GM23248 (cell line): Measurements from ENCODE around the gene CYP2R1. TPM values are rescaled to one million over a fixed set of nuclear protein-coding genes. Genes with fewer than 3 reads are reported as not detected.

Experiments
- DNase-seq: peaks from one replicate; pipeline ENCODE4 v3.0.0-alpha.2; 2015
- H2AFZ ChIP-seq: fragments of 200-600 bp; sonication (generic); 2 replicates; pipeline ENCODE4 v1.6.1; 2016; ENCODE audit warnings: antibody characterized with exemption
- H3F3A ChIP-seq: fragments of 200-600 bp; sonication (generic); 2 replicates; pipeline ENCODE4 v1.6.1; 2016; ENCODE audit warnings: mild to moderate bottlenecking, antibody characterized with exemption, mixed run types; ENCODE audit not compliant: insufficient read depth
- H3K27ac ChIP-seq: fragments of 200-600 bp; sonication (generic); 2 replicates; pipeline ENCODE4 v1.5.1; 2016; ENCODE audit warnings: mild to moderate bottlenecking
- H3K27me3 ChIP-seq: fragments of 200-600 bp; sonication (generic); replicated peaks from 2 replicates; pipeline ENCODE4 v1.6.1; 2016; ENCODE audit warnings: mild to moderate bottlenecking; ENCODE audit not compliant: insufficient read depth
- H3K36me3 ChIP-seq: fragments of 200-600 bp; sonication (generic); 2 replicates; pipeline ENCODE4 v1.6.1; 2016; ENCODE audit warnings: low read depth, mild to moderate bottlenecking
- H3K4me1 ChIP-seq: fragments of 200-600 bp; sonication (generic); 2 replicates; pipeline ENCODE4 v1.6.1; 2016; ENCODE audit warnings: mild to moderate bottlenecking; ENCODE audit not compliant: insufficient read depth
- H3K4me2 ChIP-seq: fragments of 200-600 bp; sonication (generic); one replicate; pipeline ENCODE4 v1.6.1; 2016; ENCODE audit warnings: mild to moderate bottlenecking; ENCODE audit not compliant: unreplicated experiment
- H3K4me3 ChIP-seq: fragments of 200-600 bp; sonication (generic); 2 replicates; pipeline ENCODE4 v1.5.1; 2016; ENCODE audit warnings: mild to moderate bottlenecking
- H3K79me2 ChIP-seq: fragments of 200-600 bp; sonication (generic); 2 replicates; pipeline ENCODE4 v1.6.1; 2016; ENCODE audit warnings: mild to moderate bottlenecking; ENCODE audit not compliant: insufficient read depth
- H3K9ac ChIP-seq: fragments of 200-600 bp; sonication (generic); 2 replicates; pipeline ENCODE4 v1.6.1; 2016; ENCODE audit warnings: mild to moderate bottlenecking
- H3K9me2 ChIP-seq: fragments of 200-600 bp; sonication (generic); 2 replicates; pipeline ENCODE4 v1.6.1; 2016; ENCODE audit warnings: mixed run types, mild to moderate bottlenecking, moderate library complexity; ENCODE audit not compliant: insufficient read depth
- H3K9me3 ChIP-seq: fragments of 200-600 bp; sonication (generic); one replicate; pipeline ENCODE4 v1.6.1; 2017; ENCODE audit warnings: low read depth
- H4K20me1 ChIP-seq: fragments of 200-600 bp; sonication (generic); 2 replicates; pipeline ENCODE4 v1.6.0; 2016; ENCODE audit not compliant: insufficient read depth
- EZH2 ChIP-seq: fragments of 200-600 bp; sonication (generic); IDR thresholded peaks from 2 replicates; pipeline ENCODE4 v1.6.1; 2018; ENCODE audit warnings: antibody characterized with exemption, mild to moderate bottlenecking; ENCODE audit not compliant: insufficient read depth, poor library complexity, severe bottlenecking
- EZH2phosphoT487 ChIP-seq: fragments of 200-600 bp; sonication (generic); IDR thresholded peaks from 2 replicates; pipeline ENCODE4 v1.6.1; 2018; ENCODE audit warnings: antibody characterized with exemption, moderate library complexity, mild to moderate bottlenecking, low read depth; ENCODE audit not compliant: insufficient read depth
- WGBS, 2 experiments: methylation state at CpG; one replicate each; pipeline ENCODE4 v1.1.6; 2015 to 2017; ENCODE audit warnings: low lambda C conversion rate in 2 of 2, low coverage in 1 of 2; ENCODE audit errors: missing lambda C conversion rate in 2 of 2; 5-methylcytosine and 5-hydroxymethylcytosine counted together
- in situ Hi-C: fragments of 300-500 bp; cut with MboI; formaldehyde crosslinking; loops from 2 replicates; pipeline ENCODE4 v1.15.0; 2020
- polyA plus RNA-seq: library from polyadenylated mRNA; unstranded; fragments of >200 nt; fragmentation: Nextera tagmentation; extraction: Ambion mirVana; gene quantifications from 2 replicates; pipeline ENCODE4 v1.2.1, GENCODE V29; 2016
- small RNA-seq: library from RNA; depleted of rRNA; stranded (forward); fragments of <200 nt; gene quantifications from one replicate; pipeline ENCODE3, GENCODE V24; 2014; ENCODE audit warnings: low read depth, low replicate concordance
- total RNA-seq: library from RNA; depleted of rRNA; stranded (reverse); fragments of >200 nt; shearing (Covaris generic); gene quantifications from 2 replicates; pipeline ENCODE4 v1.2.3, GENCODE V29; 2014; rRNA removed

Gene CYP2R1
- total and polyA plus RNA-seq, 2 experiments from 2014 or later: 4.2 to 8.2 TPM

DNA sequence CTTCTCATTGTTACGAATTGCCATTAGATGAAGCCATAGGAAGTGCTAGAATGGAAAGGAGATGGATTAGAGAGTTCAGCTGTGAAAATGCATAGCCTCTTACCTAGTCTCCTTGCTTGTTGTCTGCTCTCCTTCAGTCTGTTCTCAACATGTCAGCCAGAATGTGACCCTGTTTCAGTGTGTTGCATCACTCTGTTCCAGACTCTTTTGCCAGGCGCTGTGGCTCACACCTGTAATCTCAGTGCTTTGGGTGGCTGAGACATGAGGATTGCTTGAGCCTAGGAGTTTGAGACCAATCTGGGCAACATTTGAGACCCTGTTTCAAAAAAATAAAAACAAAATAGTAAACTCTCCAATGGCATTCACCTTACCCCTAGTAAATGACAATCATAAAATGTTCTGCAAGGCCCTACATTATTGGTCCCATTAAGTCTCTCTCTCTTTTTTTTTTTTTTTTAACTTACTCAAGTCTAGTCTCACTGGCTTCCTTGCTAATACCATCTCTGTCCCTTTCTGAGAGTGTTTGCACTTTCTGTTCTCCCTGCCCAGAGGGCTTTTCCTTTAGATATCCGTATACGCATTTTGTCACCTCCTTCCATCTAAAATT, 39.4 kb downstream of the CYP2R1 start:
- Histone ChIP-seq H3K27me3 (0 out of 2 replicates have a peak, but pooled peaks cover 7% of the 10 kb centered on the region), H3K9me3 (no peaks in the 10 kb centered on the region), H3K4me2 (no peak overlapping the region), H3K4me3 (no peak overlapping the region), H3K9ac (no peak overlapping the region), H4K20me1 (no peaks in the 10 kb centered on the region), H3K9me2 (no peaks in the 10 kb centered on the region), H3K36me3 (no peaks in the 10 kb centered on the region), H3K27ac (no peak overlapping the region), H3K79me2 (no peaks in the 10 kb centered on the region), H3K4me1 (no peaks in the 10 kb centered on the region), H3F3A (no peaks in the 10 kb centered on the region), H2AFZ (no peak overlapping the region)
- TF ChIP-seq EZH2phosphoT487 (no peak), EZH2 (no peak)
- in situ Hi-C loops: no loop called here
- DNase-seq: no peak
- WGBS, 2 experiments: 74 to 77% methylated on average over 4 of the region's 4 CpGs

DNA sequence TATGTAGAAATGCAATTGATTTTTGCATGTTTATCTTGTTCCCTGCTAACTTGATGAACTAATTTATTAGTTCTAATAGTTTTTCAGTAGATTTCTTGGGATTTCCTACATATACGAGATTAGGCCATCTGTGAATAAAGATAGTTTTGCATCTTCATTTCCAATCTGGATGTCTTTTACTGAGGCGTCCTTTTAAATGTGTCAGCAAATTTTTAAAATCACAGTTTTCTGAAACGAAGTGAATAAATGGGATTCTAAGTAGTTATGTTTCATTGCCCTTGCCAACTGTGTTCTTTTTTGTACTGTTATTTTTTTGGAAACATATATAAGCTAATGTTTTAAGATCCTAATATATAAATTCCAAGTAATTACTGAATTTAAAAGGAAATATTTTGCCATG, 50.0 kb downstream of the CYP2R1 start:
- Histone ChIP-seq H3K4me3 (no peak overlapping the region), H3K9me3 (no peaks in the 10 kb centered on the region), H3K4me1 (no peaks in the 10 kb centered on the region), H3K27ac (no peak overlapping the region), H3K9ac (no peak overlapping the region), H3K36me3 (no peaks in the 10 kb centered on the region), H3K27me3 (no peaks in the 10 kb centered on the region), H3F3A (no peaks in the 10 kb centered on the region), H2AFZ (no peak overlapping the region), H3K79me2 (no peaks in the 10 kb centered on the region), H3K4me2 (no peak overlapping the region), H4K20me1 (no peaks in the 10 kb centered on the region), H3K9me2 (no peaks in the 10 kb centered on the region)
- no peak for TF ChIP-seq EZH2
- no peak for TF ChIP-seq EZH2phosphoT487
- in situ Hi-C loops: no loop called here
- WGBS, 2 experiments: 21 to 29% methylated on average over 3 of the region's 3 CpGs
- no peak for DNase-seq

DNA sequence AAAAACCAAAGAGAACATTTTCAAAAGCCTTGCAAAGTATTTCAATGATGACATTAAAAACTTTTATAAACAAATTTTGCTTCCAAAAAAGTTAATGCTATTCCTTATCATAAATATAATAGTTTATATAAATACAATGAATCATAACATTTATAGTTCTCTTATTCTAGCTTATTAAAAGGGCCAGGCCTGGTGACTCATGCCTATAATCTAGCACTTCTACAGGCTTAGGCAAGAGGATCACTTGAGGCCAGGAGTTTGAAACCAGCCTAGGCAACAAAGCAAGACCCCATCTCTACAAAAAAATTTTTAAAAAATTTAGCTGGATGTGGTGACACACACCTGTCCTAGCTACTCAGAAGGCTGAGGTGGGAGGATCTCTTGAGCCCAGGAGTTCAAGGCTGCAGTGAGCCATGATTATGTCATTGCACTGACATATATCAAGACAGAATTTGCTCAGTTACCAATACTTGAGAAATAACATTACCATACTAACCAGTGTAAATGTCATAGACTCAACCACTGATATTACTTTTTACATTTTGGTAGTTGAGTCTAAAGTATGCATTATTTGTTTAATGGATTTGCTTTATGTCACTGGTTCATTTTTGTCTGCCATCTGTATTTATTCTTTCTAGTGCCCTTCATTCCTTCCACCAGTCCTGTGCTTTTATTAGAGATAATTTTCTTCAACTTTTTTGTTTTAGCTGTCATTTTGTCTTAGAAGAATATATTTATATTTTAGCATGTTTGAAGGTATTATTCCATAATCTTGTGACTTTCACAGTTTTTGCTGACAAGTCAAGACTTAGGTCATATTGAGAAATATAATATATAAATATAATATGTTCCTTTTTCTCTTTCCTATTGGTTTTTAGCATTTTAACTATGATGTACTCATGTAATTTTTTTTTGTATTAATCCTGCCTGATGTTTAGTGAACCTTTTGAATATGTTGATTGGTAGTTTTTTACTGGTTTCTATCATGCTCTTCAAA, 56.2 kb downstream of the CYP2R1 start:
- no peaks in the 10 kb centered on the region for H3K36me3 ChIP-seq
- no peaks in the 10 kb centered on the region for H3K27me3 ChIP-seq
- TF ChIP-seq EZH2phosphoT487 (no peak), EZH2 (no peak)
- H3K4me1 ChIP-seq: no peaks in the 10 kb centered on the region
- no peak overlapping the region for H3K4me2 ChIP-seq
- in situ Hi-C loops: no loop called here
- H3K4me3 ChIP-seq: no peak overlapping the region
- DNase-seq: peak; percentile 5
- no peaks in the 10 kb centered on the region for H4K20me1 ChIP-seq
- no peaks in the 10 kb centered on the region for H3F3A ChIP-seq
- no peaks in the 10 kb centered on the region for H3K9me2 ChIP-seq
- no peaks in the 10 kb centered on the region for H3K9me3 ChIP-seq
- no peak overlapping the region for H3K27ac ChIP-seq
- no peaks in the 10 kb centered on the region for H3K79me2 ChIP-seq
- no peak overlapping the region for H2AFZ ChIP-seq
- no peak overlapping the region for H3K9ac ChIP-seq

Small RNA genes lying within 50 kb of the gene (small RNA-seq; reads per million reads assigned to genes)
- gene CALCP: not detected

Other genes starting within 250 kb of the CYP2R1 start
- gene PDE3B, start 248.4 kb downstream of the CYP2R1 start, total RNA-seq: not detected in 2 replicates
- gene PDE3B, start 248.4 kb downstream of the CYP2R1 start, polyA plus RNA-seq: not detected in 2 replicates
- gene CALCA, start 80.1 kb upstream of the CYP2R1 start, total RNA-seq: 1.3 TPM in 1 of 2 replicates, not detected in the other
- gene CALCA, start 80.1 kb upstream of the CYP2R1 start, polyA plus RNA-seq: not detected in 2 replicates
- not detected in 2 replicates for gene CALCB, start 181.4 kb upstream of the CYP2R1 start, total RNA-seq
- not detected in 2 replicates for gene CALCB, start 181.4 kb upstream of the CYP2R1 start, polyA plus RNA-seq
- gene INSC, start 222.7 kb upstream of the CYP2R1 start, total RNA-seq: 0.89 and 1.2 TPM in 2 replicates
- 1.0 and 1.1 TPM in 2 replicates for gene INSC, start 222.7 kb upstream of the CYP2R1 start, polyA plus RNA-seq